ENCODE measurements around the gene STXBP5L. TPM values are rescaled to one million over a fixed set of nuclear protein-coding genes. Genes with fewer than 3 reads are reported as not detected.

The STXBP5L gene
- total and polyA plus RNA-seq, 2 donors from 2014 or later: not detected

GRCh38 chr3:121252676-121253075, 344.7 kb downstream of the STXBP5L start:
- Histone ChIP-seq H3K36me3 (ENCODE audit: control insufficient read depth in 2 of 3, insufficient read depth in 3 of 3, low read length in 3 of 3) (no peaks in the 10 kb centered on the region), H3K4me3 (ENCODE audit: low read length in 3 of 3) (no peak overlapping the region), H3K9ac (ENCODE audit: low read length in 3 of 3) (no peak overlapping the region), H3K9me3 (ENCODE audit: control insufficient read depth in 2 of 3, insufficient read depth in 1 of 3, low read length in 3 of 3) (peaks cover 0 to 3% (median 0%) of the 10 kb centered on the region in 3 donors), H3K27me3 (ENCODE audit: control insufficient read depth, insufficient read depth, low read length) (no peaks in the 10 kb centered on the region), H3K4me1 (ENCODE audit: control insufficient read depth in 2 of 3, insufficient read depth in 2 of 3, low read depth in 1 of 3, low read length in 3 of 3) (no peaks in the 10 kb centered on the region), H3K27ac (ENCODE audit: low read depth in 2 of 2, low read length in 2 of 2) (no peak overlapping the region)
- no peak for DNase-seq
- TF ChIP-seq, protein P1, sequence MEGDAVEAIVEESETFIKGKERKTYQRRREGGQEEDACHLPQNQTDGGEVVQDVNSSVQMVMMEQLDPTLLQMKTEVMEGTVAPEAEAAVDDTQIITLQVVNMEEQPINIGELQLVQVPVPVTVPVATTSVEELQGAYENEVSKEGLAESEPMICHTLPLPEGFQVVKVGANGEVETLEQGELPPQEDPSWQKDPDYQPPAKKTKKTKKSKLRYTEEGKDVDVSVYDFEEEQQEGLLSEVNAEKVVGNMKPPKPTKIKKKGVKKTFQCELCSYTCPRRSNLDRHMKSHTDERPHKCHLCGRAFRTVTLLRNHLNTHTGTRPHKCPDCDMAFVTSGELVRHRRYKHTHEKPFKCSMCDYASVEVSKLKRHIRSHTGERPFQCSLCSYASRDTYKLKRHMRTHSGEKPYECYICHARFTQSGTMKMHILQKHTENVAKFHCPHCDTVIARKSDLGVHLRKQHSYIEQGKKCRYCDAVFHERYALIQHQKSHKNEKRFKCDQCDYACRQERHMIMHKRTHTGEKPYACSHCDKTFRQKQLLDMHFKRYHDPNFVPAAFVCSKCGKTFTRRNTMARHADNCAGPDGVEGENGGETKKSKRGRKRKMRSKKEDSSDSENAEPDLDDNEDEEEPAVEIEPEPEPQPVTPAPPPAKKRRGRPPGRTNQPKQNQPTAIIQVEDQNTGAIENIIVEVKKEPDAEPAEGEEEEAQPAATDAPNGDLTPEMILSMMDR (IDR thresholded peaks at IDR 0.05; ENCODE audit: borderline replicate concordance, extremely low read depth, insufficient read depth): no peak
- no peak for FAIRE-seq
- intact Hi-C loops (cut with DNase I): no loop called here

GRCh38 chr3:121269389-121269788, 361.4 kb downstream of the STXBP5L start:
- no peak for FAIRE-seq
- intact Hi-C loops (cut with DNase I): no loop called here
- Histone ChIP-seq H3K36me3 (ENCODE audit: control insufficient read depth in 2 of 3, insufficient read depth in 3 of 3, low read length in 3 of 3) (no peaks in the 10 kb centered on the region), H3K9me3 (ENCODE audit: control insufficient read depth in 2 of 3, insufficient read depth in 1 of 3, low read length in 3 of 3) (no peaks in the 10 kb centered on the region), H3K4me1 (ENCODE audit: control insufficient read depth in 2 of 3, insufficient read depth in 2 of 3, low read depth in 1 of 3, low read length in 3 of 3) (no peaks in the 10 kb centered on the region), H3K4me3 (ENCODE audit: low read length in 3 of 3) (no peak overlapping the region), H3K9ac (ENCODE audit: low read length in 3 of 3) (no peak overlapping the region), H3K27ac (ENCODE audit: low read depth in 2 of 2, low read length in 2 of 2) (no peak overlapping the region), H3K27me3 (ENCODE audit: control insufficient read depth, insufficient read depth, low read length) (no peaks in the 10 kb centered on the region)
- TF ChIP-seq, protein P1 (IDR thresholded peaks at IDR 0.05; ENCODE audit: borderline replicate concordance, extremely low read depth, insufficient read depth): no peak
- no peak for DNase-seq

DNA sequence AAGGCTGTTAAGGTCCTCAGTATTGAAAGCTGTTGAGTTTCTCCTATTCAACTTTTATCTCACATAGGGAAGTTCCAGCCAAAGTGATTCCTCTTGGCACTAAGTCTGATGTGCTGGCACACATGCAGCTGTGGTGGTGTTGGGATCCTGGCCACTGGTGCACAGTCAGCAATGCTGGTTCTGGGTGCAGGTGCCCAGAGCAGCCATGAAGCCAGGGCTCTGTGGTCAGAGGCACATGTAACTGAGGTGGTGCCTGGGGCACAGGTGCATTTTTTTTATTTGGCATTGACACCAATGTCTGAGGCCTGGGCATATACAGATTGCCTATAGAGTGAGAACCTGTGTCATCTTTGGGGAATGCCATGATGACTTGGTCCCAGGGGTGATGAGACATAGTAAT, 366.4 kb downstream of the STXBP5L start:
- Histone ChIP-seq H3K4me1 (ENCODE audit: control insufficient read depth in 2 of 3, insufficient read depth in 2 of 3, low read depth in 1 of 3, low read length in 3 of 3) (no peaks in the 10 kb centered on the region), H3K27me3 (ENCODE audit: control insufficient read depth, insufficient read depth, low read length) (no peaks in the 10 kb centered on the region), H3K36me3 (ENCODE audit: control insufficient read depth in 2 of 3, insufficient read depth in 3 of 3, low read length in 3 of 3) (no peaks in the 10 kb centered on the region), H3K4me3 (ENCODE audit: low read length in 3 of 3) (no peak overlapping the region), H3K9me3 (ENCODE audit: control insufficient read depth in 2 of 3, insufficient read depth in 1 of 3, low read length in 3 of 3) (no peaks in the 10 kb centered on the region), H3K9ac (ENCODE audit: low read length in 3 of 3) (no peak overlapping the region), H3K27ac (ENCODE audit: low read depth in 2 of 2, low read length in 2 of 2) (no peak overlapping the region)
- TF ChIP-seq, protein P1 (IDR thresholded peaks at IDR 0.05; ENCODE audit: borderline replicate concordance, extremely low read depth, insufficient read depth): no peak
- DNase-seq (no peak), FAIRE-seq (no peak)
- intact Hi-C loops (cut with DNase I): no loop called here

DNA sequence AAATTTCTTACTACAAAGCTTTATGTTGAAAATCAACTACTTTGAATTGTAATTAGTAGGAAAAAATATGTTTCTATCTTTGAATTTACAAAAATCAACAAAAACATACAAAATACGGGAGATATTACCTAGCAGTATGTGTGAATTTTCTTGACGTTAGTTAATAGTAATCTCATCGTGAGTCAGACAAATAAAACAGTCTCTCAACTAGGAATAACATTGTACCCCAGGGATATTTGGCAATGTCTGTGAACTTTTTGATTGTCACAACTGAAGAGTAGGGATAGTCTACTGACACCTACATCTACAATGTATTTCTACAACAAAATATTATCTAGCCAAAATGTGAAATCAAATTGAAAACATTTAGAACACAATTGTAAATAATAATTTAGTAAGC, 387.4 kb downstream of the STXBP5L start:
- FAIRE-seq: no peak
- H3K4me3 ChIP-seq (ENCODE audit: low read length in 3 of 3): no peak overlapping the region
- no peak overlapping the region for H3K27ac ChIP-seq (ENCODE audit: low read depth in 2 of 2, low read length in 2 of 2)
- H3K9me3 ChIP-seq (ENCODE audit: control insufficient read depth in 2 of 3, insufficient read depth in 1 of 3, low read length in 3 of 3): no peaks in the 10 kb centered on the region
- intact Hi-C loops (cut with DNase I): no loop called here
- TF ChIP-seq, protein P1 (IDR thresholded peaks at IDR 0.05; ENCODE audit: borderline replicate concordance, extremely low read depth, insufficient read depth): no peak
- H3K4me1 ChIP-seq (ENCODE audit: control insufficient read depth in 2 of 3, insufficient read depth in 2 of 3, low read depth in 1 of 3, low read length in 3 of 3): no peaks in the 10 kb centered on the region
- no peaks in the 10 kb centered on the region for H3K36me3 ChIP-seq (ENCODE audit: control insufficient read depth in 2 of 3, insufficient read depth in 3 of 3, low read length in 3 of 3)
- DNase-seq: no peak
- H3K9ac ChIP-seq (ENCODE audit: low read length in 3 of 3): no peak overlapping the region
- no peaks in the 10 kb centered on the region for H3K27me3 ChIP-seq (ENCODE audit: control insufficient read depth, insufficient read depth, low read length)
